HepG2 (cell line): Measurements from ENCODE around the gene NKX2-3. TPM values are rescaled to one million over a fixed set of nuclear protein-coding genes. Genes with fewer than 3 reads are reported as not detected.

ENCODE experiments used
- ARID5B ChIP-seq: IDR thresholded peaks from 2 replicates; pipeline ENCODE4 v1.4.0; 2020; ENCODE audit warnings: mild to moderate bottlenecking, missing genetic modification reagents
- CEBPB ChIP-seq: IDR thresholded peaks from 2 replicates; pipeline ENCODE4 v1.6.1; 2011; ENCODE audit warnings: low read depth, low read length, improper control_type of control experiment, borderline replicate concordance
- HOXA7 ChIP-seq: sonication (generic); formaldehyde crosslinking; IDR thresholded peaks from 2 replicates; pipeline ENCODE4 v1.8.1; 2022; ENCODE audit warnings: mild to moderate bottlenecking, missing genetic modification reagents, moderate library complexity
- PAWR ChIP-seq: sonication (generic); formaldehyde crosslinking; IDR thresholded peaks from 2 replicates; pipeline ENCODE4 v1.4.0; 2020; ENCODE audit warnings: missing genetic modification reagents, mild to moderate bottlenecking, borderline replicate concordance
- PRPF4 ChIP-seq: fragments of 200-400 bp; formaldehyde crosslinking; IDR thresholded peaks from 2 replicates; pipeline ENCODE4 v1.6.1; 2016; ENCODE audit warnings: low read length, low read depth; ENCODE audit not compliant: poor library complexity, severe bottlenecking
- SSRP1 ChIP-seq: IDR thresholded peaks from 2 replicates; pipeline ENCODE4 v1.6.1; 2016; ENCODE audit warnings: control low read depth
- ZNF274 ChIP-seq: sonication (generic); formaldehyde crosslinking; IDR thresholded peaks from 2 replicates; pipeline ENCODE4 v1.5.1; 2020; ENCODE audit warnings: mild to moderate bottlenecking, missing genetic modification reagents
- ZNF317 ChIP-seq: sonication (generic); formaldehyde crosslinking; IDR thresholded peaks from 2 replicates; pipeline ENCODE4 v1.5.0; 2020; ENCODE audit warnings: mild to moderate bottlenecking, missing genetic modification reagents
- ZNF350 ChIP-seq: sonication (generic); formaldehyde crosslinking; IDR thresholded peaks from 2 replicates; pipeline ENCODE4 v1.4.0; 2020; ENCODE audit warnings: mild to moderate bottlenecking, low read depth, missing genetic modification reagents, borderline replicate concordance
- ZNF674 ChIP-seq: sonication (generic); formaldehyde crosslinking; IDR thresholded peaks from 2 replicates; pipeline ENCODE4 v1.5.0; 2020; ENCODE audit warnings: low read depth, mild to moderate bottlenecking, missing genetic modification reagents
- polyA plus RNA-seq, 8 experiments: library from polyadenylated mRNA; depleted of rRNA in 3 of 8; stranded (reverse) in 7 of 8; unstranded in 1 of 8; fragments of >200 nt; fragmentation: Illumina TruSeq in 4 of 8; extraction: Trizol in 4 of 8; gene quantifications; 2 replicates each; pipeline versions ENCODE4 v1.2.1 to v1.2.3, GENCODE V29; 2011 to 2016; ENCODE audit warnings: low read depth in 4 of 8, missing spikeins in 1 of 8, mixed read lengths in 1 of 8; ENCODE audit not compliant: insufficient read depth in 1 of 8
- total RNA-seq, 5 experiments: library from RNA; depleted of rRNA; stranded (reverse); fragments of >200 nt; fragmentation: Illumina TruSeq; extraction: Trizol; gene quantifications; 2 replicates each; pipeline ENCODE4 v1.2.3, GENCODE V29; 2016; ENCODE audit warnings: low read depth in 1 of 5
- TF ChIP-seq, protein P1 (sequence below): sonication (generic); formaldehyde crosslinking; conservative IDR thresholded peaks from 2 replicates; pipeline ENCODE4 v1.4.0; 2020; ENCODE audit warnings: missing genetic modification reagents
- TF ChIP-seq, protein P2 (sequence below): sonication (generic); formaldehyde crosslinking; IDR thresholded peaks from 2 replicates; pipeline ENCODE4 v1.5.0; 2020; ENCODE audit warnings: mild to moderate bottlenecking, missing genetic modification reagents
- TF ChIP-seq, protein P3 (sequence below): sonication (generic); formaldehyde crosslinking; IDR thresholded peaks from 2 replicates; pipeline ENCODE4 v1.4.0; 2020; ENCODE audit warnings: mild to moderate bottlenecking, low read depth, missing genetic modification reagents
- TF ChIP-seq, protein P4 (sequence below): sonication (generic); formaldehyde crosslinking; IDR thresholded peaks from 2 replicates; pipeline ENCODE4 v1.4.0; 2020; ENCODE audit warnings: missing genetic modification reagents; ENCODE audit errors: not compliant biosample characterization

NKX2-3 gene
- total and polyA plus RNA-seq, 2 of the 13 experiments (the other 11 are each of a cell fraction or from before 2014, with no cell fraction given) = not detected

DNA sequence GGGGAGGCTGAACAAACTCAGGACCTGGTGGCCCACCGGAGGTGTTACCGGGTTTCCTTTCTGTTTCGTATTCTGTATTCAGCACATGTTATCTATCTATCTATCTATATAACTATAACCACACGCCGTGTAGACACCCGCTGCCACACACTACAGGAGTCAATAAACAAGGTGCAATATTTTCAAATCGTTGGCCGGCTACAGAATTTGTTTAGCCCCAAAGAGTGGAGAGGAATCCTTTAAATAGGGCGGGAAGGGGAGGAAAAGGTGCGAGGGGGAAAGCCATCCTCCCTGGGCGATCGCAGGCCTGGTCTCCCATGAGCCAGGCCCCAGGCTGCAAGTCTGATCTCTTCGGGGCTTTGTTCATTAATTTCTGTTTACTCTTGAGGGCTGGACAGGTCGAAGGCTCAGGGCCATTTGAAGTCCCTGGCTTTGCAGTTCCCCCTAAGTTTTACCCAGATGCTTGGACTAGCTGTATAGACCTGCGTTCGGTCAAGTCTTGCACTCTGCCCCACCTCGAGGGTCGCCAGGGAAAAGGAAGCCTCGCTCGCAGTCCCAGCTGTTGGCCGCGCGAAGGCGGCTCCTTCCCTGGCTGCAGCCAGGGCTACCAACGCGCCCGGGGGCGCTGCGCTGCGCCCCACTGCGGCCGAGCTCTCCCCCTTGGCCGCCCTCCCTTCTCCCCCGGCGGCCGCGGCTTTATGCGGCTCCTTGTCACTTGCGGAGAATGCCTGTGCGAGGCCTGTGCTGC lies 3.8 kb downstream of the NKX2-3 start (continued):
- TF ChIP-seq ARID5B (CRISPR knock-in tag) = peak; percentile 13; the same call in 1 of the 2 replicates
- TF ChIP-seq PRPF4 = no peak
- no peak for TF ChIP-seq SSRP1 (CRISPR knock-in tag)
- TF ChIP-seq HOXA7 (CRISPR knock-in tag) = no peak
- no peak for TF ChIP-seq ZNF350 (CRISPR knock-in tag)
- TF ChIP-seq CEBPB = no peak
- TF ChIP-seq ZNF317 = 0 out of 2 replicates have a peak, but pooled peaks have one; percentile 26
- no peak for TF ChIP-seq ZNF274 (CRISPR knock-in tag)
- TF ChIP-seq, protein P1, sequence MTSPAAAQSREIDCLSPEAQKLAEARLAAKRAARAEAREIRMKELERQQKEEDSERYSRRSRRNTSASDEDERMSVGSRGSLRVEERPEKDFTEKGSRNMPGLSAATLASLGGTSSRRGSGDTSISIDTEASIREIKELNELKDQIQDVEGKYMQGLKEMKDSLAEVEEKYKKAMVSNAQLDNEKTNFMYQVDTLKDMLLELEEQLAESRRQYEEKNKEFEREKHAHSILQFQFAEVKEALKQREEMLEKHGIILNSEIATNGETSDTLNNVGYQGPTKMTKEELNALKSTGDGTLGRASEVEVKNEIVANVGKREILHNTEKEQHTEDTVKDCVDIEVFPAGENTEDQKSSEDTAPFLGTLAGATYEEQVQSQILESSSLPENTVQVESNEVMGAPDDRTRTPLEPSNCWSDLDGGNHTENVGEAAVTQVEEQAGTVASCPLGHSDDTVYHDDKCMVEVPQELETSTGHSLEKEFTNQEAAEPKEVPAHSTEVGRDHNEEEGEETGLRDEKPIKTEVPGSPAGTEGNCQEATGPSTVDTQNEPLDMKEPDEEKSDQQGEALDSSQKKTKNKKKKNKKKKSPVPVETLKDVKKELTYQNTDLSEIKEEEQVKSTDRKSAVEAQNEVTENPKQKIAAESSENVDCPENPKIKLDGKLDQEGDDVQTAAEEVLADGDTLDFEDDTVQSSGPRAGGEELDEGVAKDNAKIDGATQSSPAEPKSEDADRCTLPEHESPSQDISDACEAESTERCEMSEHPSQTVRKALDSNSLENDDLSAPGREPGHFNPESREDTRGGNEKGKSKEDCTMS = no peak
- TF ChIP-seq, protein P2, sequence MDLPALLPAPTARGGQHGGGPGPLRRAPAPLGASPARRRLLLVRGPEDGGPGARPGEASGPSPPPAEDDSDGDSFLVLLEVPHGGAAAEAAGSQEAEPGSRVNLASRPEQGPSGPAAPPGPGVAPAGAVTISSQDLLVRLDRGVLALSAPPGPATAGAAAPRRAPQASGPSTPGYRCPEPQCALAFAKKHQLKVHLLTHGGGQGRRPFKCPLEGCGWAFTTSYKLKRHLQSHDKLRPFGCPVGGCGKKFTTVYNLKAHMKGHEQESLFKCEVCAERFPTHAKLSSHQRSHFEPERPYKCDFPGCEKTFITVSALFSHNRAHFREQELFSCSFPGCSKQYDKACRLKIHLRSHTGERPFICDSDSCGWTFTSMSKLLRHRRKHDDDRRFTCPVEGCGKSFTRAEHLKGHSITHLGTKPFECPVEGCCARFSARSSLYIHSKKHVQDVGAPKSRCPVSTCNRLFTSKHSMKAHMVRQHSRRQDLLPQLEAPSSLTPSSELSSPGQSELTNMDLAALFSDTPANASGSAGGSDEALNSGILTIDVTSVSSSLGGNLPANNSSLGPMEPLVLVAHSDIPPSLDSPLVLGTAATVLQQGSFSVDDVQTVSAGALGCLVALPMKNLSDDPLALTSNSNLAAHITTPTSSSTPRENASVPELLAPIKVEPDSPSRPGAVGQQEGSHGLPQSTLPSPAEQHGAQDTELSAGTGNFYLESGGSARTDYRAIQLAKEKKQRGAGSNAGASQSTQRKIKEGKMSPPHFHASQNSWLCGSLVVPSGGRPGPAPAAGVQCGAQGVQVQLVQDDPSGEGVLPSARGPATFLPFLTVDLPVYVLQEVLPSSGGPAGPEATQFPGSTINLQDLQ (CRISPR knock-in tag) = no peak
- no peak for TF ChIP-seq PAWR (CRISPR knock-in tag)
- TF ChIP-seq ZNF674 (CRISPR knock-in tag) = no peak
- TF ChIP-seq, protein P3, sequence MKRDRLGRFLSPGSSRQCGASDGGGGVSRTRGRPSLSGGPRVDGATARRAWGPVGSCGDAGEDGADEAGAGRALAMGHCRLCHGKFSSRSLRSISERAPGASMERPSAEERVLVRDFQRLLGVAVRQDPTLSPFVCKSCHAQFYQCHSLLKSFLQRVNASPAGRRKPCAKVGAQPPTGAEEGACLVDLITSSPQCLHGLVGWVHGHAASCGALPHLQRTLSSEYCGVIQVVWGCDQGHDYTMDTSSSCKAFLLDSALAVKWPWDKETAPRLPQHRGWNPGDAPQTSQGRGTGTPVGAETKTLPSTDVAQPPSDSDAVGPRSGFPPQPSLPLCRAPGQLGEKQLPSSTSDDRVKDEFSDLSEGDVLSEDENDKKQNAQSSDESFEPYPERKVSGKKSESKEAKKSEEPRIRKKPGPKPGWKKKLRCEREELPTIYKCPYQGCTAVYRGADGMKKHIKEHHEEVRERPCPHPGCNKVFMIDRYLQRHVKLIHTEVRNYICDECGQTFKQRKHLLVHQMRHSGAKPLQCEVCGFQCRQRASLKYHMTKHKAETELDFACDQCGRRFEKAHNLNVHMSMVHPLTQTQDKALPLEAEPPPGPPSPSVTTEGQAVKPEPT (CRISPR knock-in tag) = no peak
- TF ChIP-seq, protein P4, sequence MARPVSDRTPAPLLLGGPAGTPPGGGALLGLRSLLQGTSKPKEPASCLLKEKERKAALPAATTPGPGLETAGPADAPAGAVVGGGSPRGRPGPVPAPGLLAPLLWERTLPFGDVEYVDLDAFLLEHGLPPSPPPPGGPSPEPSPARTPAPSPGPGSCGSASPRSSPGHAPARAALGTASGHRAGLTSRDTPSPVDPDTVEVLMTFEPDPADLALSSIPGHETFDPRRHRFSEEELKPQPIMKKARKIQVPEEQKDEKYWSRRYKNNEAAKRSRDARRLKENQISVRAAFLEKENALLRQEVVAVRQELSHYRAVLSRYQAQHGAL (CRISPR knock-in tag) = no peak
